RPMI8226 (cell line): ENCODE measurements around the gene DOCK6.

ENCODE experiments used
- DNase-seq: peaks from one replicate; pipeline ENCODE4 v3.0.0-alpha.2; 2015

Gene DOCK6

DNA sequence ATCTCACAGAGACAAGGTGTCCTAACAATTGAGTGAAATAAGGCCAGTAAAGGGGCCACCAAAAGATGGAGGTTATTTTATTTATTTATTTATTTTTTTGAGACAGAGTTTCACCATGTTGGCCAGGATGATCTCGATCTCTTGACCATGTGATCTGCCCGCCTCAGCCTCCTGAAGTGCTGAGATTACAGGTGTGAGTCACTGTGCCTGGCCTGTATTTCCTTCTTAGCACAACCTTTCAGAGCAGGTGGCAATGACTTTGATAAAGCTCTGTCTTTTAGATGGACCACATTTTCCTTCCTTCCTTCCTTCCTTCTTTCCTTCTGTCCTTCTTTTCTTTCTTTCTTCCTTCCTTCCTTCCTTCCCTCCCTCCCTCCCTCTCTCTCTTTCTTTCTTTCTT, 11.0 kb upstream of the DOCK6 start:
- no peak for DNase-seq

GRCh38 chr19:11269408-11269807, 7.1 kb upstream of the DOCK6 start:
- no peak for DNase-seq

- DNase-seq: peak; percentile 48
Observed at GRCh38 chr19:11268783-11269267, 6.5 kb upstream of the DOCK6 start.

GRCh38 chr19:11267316-11268085, 5.2 kb upstream of the DOCK6 start:
- DNase-seq: no peak

GRCh38 chr19:11265785-11266236, 3.5 kb upstream of the DOCK6 start:
- peak; percentile 26 for DNase-seq

- DNase-seq: no peak
Observed at GRCh38 chr19:11265177-11265784, 3.0 kb upstream of the DOCK6 start.

DNA sequence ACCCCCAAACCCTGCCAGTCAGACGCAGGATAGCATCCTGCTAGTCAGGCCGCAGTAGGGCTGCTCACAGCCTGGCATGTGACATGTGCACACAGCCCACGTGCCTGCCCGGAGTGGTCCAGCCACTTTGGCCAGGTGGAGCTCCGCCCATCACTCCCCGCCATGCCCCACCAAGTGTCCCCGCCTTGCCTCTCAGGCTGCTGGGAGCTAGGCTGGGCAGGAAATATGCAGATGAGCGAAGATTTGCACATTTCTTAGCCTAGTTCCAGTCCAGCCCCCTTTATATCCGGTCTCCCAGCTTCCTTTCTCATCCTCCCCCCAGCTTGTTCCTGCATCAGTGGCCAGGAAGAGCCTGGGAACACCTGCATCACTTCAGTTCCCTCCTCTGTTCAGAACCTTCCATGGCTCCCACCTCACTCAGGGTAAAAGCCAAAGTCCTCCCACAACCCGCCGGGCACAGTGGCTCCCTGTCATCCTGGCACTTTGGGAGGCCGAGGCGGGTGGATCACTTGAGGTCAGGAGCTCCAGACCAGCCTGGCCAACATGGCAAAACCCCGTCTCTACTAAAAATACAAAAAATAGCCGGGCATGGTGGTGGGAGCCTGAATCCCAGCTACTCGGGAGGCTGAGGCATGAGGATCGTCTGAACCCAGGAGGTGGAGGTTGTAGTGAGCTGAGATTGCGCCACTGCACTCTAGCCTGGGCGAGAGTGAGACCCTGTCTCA, 2.3 kb upstream of the DOCK6 start:
- DNase-seq: no peak

GRCh38 chr19:11263726-11264125, 1.4 kb upstream of the DOCK6 start:
- DNase-seq: no peak

- no peak for DNase-seq
Observed at GRCh38 chr19:11261431-11261970, 823 bp downstream of the DOCK6 start.

DNA sequence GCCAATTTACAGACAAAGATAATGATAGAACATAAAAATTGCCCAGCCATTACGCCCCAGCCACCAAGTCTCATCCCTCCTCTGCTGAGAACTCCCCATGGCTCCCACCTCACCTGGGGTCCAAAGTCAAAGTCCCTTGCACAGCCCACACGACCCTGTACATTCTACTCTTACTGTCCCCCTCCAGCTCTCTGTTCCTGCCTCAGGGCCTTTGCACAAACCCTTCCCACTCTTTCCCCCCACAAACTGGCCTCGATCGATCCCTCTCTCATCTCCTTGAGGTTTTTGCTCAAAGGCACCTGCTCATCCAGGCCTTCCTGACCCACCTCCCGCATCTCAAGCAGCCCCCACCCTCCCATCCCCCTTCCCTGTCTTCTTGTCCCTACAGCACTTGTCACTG, 1.3 kb downstream of the DOCK6 start:
- no peak for DNase-seq

- DNase-seq: peak; percentile 31
Observed at GRCh38 chr19:11257846-11258380, 4.4 kb downstream of the DOCK6 start.

DNA sequence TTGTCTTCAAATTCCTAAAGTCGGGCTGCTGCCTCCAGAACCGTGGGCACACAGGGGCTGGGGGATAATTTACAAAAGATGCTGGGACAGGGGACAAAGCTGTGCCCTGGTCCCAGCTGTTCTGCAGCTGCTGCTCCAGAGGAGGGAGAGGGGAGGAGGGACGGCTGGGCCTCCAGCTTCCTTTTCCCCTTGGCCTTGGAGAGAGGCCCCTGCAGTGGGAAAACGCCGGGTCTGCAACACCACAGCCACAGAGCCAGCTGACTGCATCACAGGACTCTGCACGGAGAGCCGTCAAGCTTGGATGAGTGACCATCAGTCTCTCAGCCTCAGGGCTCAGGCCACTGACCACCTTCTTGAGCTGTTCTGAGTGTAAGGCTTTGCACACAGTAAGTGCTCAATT, 6.1 kb downstream of the DOCK6 start:
- no peak for DNase-seq

- peak; percentile 43 for DNase-seq
Observed at GRCh38 chr19:11254666-11255065, 7.7 kb downstream of the DOCK6 start.

GRCh38 chr19:11252665-11253355, 9.5 kb downstream of the DOCK6 start:
- no peak for DNase-seq

DNA sequence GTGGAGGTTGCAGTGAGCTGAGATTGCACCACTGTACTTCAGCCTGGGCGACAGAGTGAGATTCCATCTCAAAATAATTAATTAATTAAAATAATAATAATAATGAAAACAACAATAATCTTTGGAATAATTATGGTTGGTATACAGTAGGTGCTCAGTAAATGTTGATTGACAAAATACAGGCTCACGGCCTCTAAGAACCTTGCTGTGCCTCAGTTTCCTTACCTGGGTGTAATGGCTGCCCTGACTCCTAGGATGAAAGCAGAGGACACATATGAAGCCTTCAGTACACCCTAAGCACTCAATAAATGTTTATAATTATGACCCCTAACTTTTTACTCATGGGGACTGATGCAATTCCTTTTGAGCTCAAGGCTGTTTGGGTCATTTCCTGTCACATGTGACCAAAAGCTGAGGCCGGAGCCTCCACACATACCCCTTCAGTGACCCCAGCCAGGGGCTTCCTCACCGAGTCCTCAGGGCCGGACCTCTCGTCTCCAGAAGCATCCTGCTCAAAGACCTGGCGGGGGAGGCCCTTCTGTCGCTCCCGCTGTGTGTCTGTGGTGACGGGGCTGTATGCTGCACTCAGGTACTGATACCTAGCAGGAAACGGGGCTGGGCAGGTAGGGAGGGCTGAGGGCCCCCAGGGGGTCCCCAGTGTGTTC, 10.5 kb downstream of the DOCK6 start:
- no peak for DNase-seq

GRCh38 chr19:11251217-11251616, 11.1 kb downstream of the DOCK6 start:
- DNase-seq: no peak

- DNase-seq: no peak
Observed at GRCh38 chr19:11248852-11249251, 13.5 kb downstream of the DOCK6 start.

DNA sequence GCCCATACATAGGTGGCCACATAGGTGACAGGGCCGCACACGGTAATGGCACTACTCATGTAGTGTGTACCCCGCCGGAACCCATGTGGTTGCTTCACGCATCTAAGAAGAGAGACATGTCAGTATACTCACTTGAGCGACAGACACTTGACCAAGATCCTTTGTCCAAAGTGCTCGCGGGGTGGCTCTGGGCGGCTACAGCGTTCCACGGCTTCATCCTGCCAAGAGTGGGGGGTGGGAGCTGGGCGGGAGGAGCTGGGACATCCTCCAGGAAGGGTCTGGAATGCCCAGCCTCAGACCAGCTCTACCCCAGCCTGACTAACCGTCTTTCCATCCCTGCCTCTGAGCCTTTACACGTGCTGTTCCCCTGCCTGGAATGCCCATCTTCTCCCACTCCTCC, 14.4 kb downstream of the DOCK6 start:
- DNase-seq: no peak

- DNase-seq: no peak
Observed at GRCh38 chr19:11247391-11247790, 14.9 kb downstream of the DOCK6 start.

- no peak for DNase-seq
Observed at GRCh38 chr19:11246941-11247340, 15.4 kb downstream of the DOCK6 start.

- no peak for DNase-seq
Observed at GRCh38 chr19:11244846-11245589, 17.3 kb downstream of the DOCK6 start.
